PC-9 (cell line): ENCODE measurements around the gene CTSL. TPM values are rescaled to one million over a fixed set of nuclear protein-coding genes. Genes with fewer than 3 reads are reported as not detected.

Experiments used
- BruUV-seq: library from RNA; stranded (reverse); fragments of 400-500 nt; replicated peaks from 2 replicates; lab custom pipeline; 2021; lab: Mats Ljungman, UMichigan
- CTCF ChIA-PET: fragments of 300-600 bp; sonication (Branson Sonifier 250); formaldehyde crosslinking; loops from one replicate; lab custom pipeline; 2022; ENCODE audit warnings: antibody characterized with exemption; lab: Charles Lee
- POLR2A ChIA-PET: fragments of 300-600 bp; sonication (Branson Sonifier 250); formaldehyde crosslinking; loops from one replicate; lab custom pipeline; 2022; ENCODE audit warnings: antibody characterized with exemption; ENCODE audit not compliant: unreplicated experiment; lab: Charles Lee
- DNase-seq, 2 experiments: peaks; one replicate each; pipeline versions ENCODE4 v3.0.0 to v3.0.0-alpha.2; 2015 to 2022; ENCODE audit warnings: mixed read lengths in 1 of 2
- H2AFZ ChIP-seq: fragments of 200-600 bp; sonication (generic); 2 replicates; pipeline ENCODE4 v1.8.1; 2017; ENCODE audit warnings: antibody characterized with exemption
- H3F3A ChIP-seq: fragments of 200-600 bp; sonication (generic); 2 replicates; pipeline ENCODE4 v1.8.1; 2017; ENCODE audit warnings: antibody characterized with exemption, mild to moderate bottlenecking, low read depth; ENCODE audit not compliant: insufficient read depth
- H3K27ac ChIP-seq: fragments of 200-600 bp; sonication (generic); 2 replicates; pipeline ENCODE4 v1.6.1; 2016; ENCODE audit warnings: mixed run types
- H3K27me3 ChIP-seq: fragments of 200-600 bp; sonication (generic); 2 replicates; pipeline ENCODE4 v1.6.1; 2016; ENCODE audit warnings: low read depth, mixed run types; ENCODE audit not compliant: insufficient read depth
- H3K36me3 ChIP-seq: fragments of 200-600 bp; sonication (generic); 2 replicates; pipeline ENCODE4 v1.6.1; 2016; ENCODE audit warnings: low read depth, mixed run types
- H3K4me1 ChIP-seq: fragments of 200-600 bp; sonication (generic); replicated peaks from 2 replicates; pipeline ENCODE4 v1.6.1; 2016; ENCODE audit warnings: mixed run types; ENCODE audit not compliant: insufficient read depth
- H3K4me2 ChIP-seq: fragments of 200-600 bp; sonication (generic); 2 replicates; pipeline ENCODE4 v1.6.1; 2017; ENCODE audit warnings: mixed run types
- H3K4me3 ChIP-seq: fragments of 200-600 bp; sonication (generic); 2 replicates; pipeline ENCODE4 v1.6.1; 2016; ENCODE audit warnings: mixed run types
- H3K79me2 ChIP-seq: fragments of 200-600 bp; sonication (generic); 2 replicates; pipeline ENCODE4 v1.6.1; 2017; ENCODE audit warnings: low read depth, mixed run types
- H3K9me2 ChIP-seq: fragments of 200-600 bp; sonication (generic); 2 replicates; pipeline ENCODE4 v1.8.1; 2017; ENCODE audit warnings: mild to moderate bottlenecking; ENCODE audit not compliant: insufficient read depth
- H3K9me3 ChIP-seq: fragments of 200-600 bp; sonication (generic); 2 replicates; pipeline ENCODE4 v1.8.1; 2016; ENCODE audit warnings: low read depth; ENCODE audit not compliant: insufficient read depth
- H4K20me1 ChIP-seq: fragments of 200-600 bp; sonication (generic); 2 replicates; pipeline ENCODE4 v1.8.1; 2017; ENCODE audit not compliant: insufficient read depth
- EZH2 ChIP-seq: fragments of 200-600 bp; sonication (generic); IDR thresholded peaks from 2 replicates; pipeline ENCODE4 v1.8.0; 2017; ENCODE audit warnings: antibody characterized with exemption, low read depth
- intact Hi-C: fragments of 100-400 bp; cut with micrococcal nuclease; formaldehyde crosslinking; loops from one replicate; pipeline ENCODE4 v1.10.0; 2022; ENCODE audit not compliant: unreplicated experiment
- total RNA-seq: library from RNA; stranded (reverse); gene quantifications from 2 replicates; pipeline ENCODE4 v1.2.3, GENCODE V29; 2021
- TF ChIP-seq, protein P1 (sequence below): fragments of 200-600 bp; sonication (generic); conservative IDR thresholded peaks from 2 replicates; pipeline ENCODE4 v1.6.1; 2017; ENCODE audit warnings: mixed run types, antibody characterized with exemption, mild to moderate bottlenecking, moderate library complexity

The CTSL gene
- total RNA-seq, 1 experiment from 2014 or later, result 82.6 TPM

DNA sequence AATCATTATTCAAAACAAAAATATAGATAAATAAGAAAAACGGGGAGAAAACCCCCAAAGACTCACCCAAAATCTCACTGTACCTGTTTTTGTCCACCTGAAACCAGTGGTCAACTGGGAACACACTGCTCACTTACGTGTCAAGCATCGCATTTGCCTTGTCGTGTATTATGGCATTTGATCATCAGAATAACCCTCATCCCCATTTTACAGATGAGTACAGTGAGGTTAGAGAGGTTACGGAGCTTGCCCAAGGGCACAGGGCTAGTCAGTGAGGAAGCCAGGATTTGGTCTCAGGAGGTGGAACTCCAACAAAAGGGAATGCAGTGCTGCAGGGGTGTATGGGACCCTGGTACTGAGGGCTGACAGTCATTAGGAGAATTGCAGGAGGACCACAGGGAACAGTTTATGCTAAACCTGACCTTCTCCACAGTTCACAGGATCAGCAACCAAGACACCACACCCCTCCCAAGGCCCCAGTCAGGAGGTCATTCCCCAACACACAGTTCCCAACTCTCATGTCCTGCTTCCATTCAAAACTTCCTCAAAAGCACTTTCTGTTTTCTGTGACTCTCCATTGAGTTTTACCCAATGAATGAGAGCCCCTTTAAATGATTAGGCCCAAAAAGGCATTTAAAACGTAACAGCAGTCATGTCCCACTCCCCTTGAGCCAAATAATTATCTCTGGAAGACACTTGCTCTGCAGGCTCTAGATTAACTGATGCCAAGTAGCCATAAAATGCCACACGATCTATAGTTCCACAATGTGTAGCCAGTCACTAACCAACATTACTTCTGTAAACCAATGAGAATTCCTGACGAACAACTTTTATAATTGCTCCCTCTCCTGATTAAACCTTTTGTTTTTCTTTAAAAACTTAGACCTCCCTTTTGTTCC lies 50.8 kb downstream of the CTSL start:
- POLR2A ChIA-PET, result no interaction called here
- Histone ChIP-seq H3F3A (no peaks in the 10 kb centered on the region), H3K27ac (no peak overlapping the region), H3K4me3 (no peak overlapping the region), H3K4me1 (no peaks in the 10 kb centered on the region), H3K36me3 (no peaks in the 10 kb centered on the region), H3K4me2 (no peak overlapping the region), H3K79me2 (no peaks in the 10 kb centered on the region), H3K9me2 (no peaks in the 10 kb centered on the region), H3K27me3 (no peaks in the 10 kb centered on the region), H4K20me1 (no peaks in the 10 kb centered on the region), H3K9me3 (no peaks in the 10 kb centered on the region), H2AFZ (no peak overlapping the region)
- BruUV-seq, result no TSS peak
- DNase-seq, result no peak
- CTCF ChIA-PET, result no interaction called here
- TF ChIP-seq, protein P1, sequence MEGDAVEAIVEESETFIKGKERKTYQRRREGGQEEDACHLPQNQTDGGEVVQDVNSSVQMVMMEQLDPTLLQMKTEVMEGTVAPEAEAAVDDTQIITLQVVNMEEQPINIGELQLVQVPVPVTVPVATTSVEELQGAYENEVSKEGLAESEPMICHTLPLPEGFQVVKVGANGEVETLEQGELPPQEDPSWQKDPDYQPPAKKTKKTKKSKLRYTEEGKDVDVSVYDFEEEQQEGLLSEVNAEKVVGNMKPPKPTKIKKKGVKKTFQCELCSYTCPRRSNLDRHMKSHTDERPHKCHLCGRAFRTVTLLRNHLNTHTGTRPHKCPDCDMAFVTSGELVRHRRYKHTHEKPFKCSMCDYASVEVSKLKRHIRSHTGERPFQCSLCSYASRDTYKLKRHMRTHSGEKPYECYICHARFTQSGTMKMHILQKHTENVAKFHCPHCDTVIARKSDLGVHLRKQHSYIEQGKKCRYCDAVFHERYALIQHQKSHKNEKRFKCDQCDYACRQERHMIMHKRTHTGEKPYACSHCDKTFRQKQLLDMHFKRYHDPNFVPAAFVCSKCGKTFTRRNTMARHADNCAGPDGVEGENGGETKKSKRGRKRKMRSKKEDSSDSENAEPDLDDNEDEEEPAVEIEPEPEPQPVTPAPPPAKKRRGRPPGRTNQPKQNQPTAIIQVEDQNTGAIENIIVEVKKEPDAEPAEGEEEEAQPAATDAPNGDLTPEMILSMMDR, result no peak
- no peak for TF ChIP-seq EZH2
- intact Hi-C loops, result no loop called here

DNA sequence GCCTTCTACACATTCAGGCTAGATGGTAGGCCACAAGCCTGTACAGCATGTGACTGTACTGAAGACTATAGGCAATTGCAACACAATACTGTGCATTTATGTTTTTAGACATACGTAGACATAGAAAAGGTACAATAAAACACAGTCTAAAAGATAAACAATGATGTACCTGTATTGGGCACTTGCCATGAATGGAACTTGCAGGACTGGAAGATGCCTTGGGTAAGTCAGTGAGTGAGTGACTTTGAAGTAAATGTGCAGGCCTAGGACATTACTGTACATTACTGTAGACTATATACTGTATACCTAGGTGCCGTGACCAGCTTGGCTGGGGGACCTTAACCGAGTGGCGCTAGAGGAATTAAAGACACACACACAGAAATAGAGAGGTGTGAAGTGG lies 53.1 kb downstream of the CTSL start:
- TF ChIP-seq, protein P1, result no peak
- no peak for TF ChIP-seq EZH2
- Histone ChIP-seq H2AFZ (no peak overlapping the region), H4K20me1 (no peaks in the 10 kb centered on the region), H3K27me3 (no peaks in the 10 kb centered on the region), H3K4me2 (no peak overlapping the region), H3K4me3 (no peak overlapping the region), H3K27ac (no peak overlapping the region), H3K36me3 (no peaks in the 10 kb centered on the region), H3K4me1 (no peaks in the 10 kb centered on the region), H3K79me2 (no peaks in the 10 kb centered on the region), H3K9me2 (no peaks in the 10 kb centered on the region), H3F3A (no peaks in the 10 kb centered on the region), H3K9me3 (no peaks in the 10 kb centered on the region)
- intact Hi-C loops, result no loop called here
- no peak for DNase-seq
- POLR2A ChIA-PET, result no interaction called here
- CTCF ChIA-PET, result no interaction called here
- no TSS peak for BruUV-seq

Other genes with a start within 250 kb of the CTSL start
- 100 and 158 TPM in 2 replicates for gene DAPK1, start 228.3 kb upstream of the CTSL start, total RNA-seq
- gene SPATA31E1, start 156.8 kb downstream of the CTSL start, total RNA-seq, result not detected in 2 replicates
- gene SPATA31C1, start 191.8 kb downstream of the CTSL start, total RNA-seq, result not detected in 2 replicates
- gene CDK20, start 248.4 kb downstream of the CTSL start, total RNA-seq, result 7.3 and 10.8 TPM in 2 replicates